ENCODE measurements around the gene SIN3B. TPM values are rescaled to one million over a fixed set of nuclear protein-coding genes. Genes with fewer than 3 reads are reported as not detected.
A peak's percentile ranks its signal among the peaks of the same experiment; 100 is the strongest.

The SIN3B gene
- total and polyA plus RNA-seq, 9 of the 15 experiments (the other 6 are each of a cell fraction or from before 2014, with no cell fraction given), result 0.51 to 34.2 (median 14.3) TPM

DNA sequence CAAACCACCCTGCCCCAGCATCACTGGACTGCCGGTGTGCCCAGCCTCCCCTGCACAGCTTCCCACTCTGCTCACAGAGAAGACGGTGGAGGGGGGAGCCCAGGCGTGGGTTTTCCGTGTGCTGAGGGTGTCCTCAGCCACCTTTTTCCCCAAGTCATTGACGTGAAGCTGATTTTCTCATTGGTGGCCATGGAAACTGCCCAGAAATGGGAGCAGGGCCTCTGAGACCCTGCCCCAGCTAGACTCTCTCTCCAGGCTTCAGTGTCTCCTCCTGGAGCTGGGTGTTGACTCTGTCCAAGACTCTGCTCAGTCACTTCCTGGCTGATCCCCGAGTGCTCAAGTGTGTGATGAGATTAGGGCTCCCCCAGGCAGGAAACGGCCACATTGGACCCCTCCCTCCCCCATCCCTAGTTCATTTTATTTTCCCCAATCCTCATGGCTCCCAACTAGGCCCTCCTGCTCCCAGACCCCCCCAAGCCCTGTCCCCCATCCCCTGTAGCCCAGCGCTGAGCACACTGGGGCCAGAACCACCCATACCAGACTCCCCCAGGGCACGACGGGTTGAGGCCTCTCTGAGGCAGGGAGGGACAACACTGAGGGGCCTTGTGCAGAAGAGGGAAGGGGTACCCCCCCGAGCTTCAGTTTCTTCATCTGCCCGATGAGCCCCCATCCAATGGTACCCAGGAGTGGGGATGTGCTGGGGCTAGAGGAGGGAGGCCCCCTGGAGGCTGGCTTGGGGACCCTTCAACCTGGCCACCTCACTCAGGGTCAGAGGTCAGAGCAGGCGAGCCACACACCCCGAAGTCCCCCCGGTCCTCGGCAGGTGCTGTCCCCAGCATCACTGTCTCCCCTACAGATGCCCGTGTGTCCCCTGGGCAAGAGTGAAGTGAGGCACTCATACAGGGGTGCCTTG, 58.4 kb downstream of the SIN3B start (continued):
- TF ChIP-seq, protein P1, sequence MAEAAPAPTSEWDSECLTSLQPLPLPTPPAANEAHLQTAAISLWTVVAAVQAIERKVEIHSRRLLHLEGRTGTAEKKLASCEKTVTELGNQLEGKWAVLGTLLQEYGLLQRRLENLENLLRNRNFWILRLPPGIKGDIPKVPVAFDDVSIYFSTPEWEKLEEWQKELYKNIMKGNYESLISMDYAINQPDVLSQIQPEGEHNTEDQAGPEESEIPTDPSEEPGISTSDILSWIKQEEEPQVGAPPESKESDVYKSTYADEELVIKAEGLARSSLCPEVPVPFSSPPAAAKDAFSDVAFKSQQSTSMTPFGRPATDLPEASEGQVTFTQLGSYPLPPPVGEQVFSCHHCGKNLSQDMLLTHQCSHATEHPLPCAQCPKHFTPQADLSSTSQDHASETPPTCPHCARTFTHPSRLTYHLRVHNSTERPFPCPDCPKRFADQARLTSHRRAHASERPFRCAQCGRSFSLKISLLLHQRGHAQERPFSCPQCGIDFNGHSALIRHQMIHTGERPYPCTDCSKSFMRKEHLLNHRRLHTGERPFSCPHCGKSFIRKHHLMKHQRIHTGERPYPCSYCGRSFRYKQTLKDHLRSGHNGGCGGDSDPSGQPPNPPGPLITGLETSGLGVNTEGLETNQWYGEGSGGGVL (CRISPR knock-in tag; IDR thresholded peaks at IDR 0.05), result no peak

DNA sequence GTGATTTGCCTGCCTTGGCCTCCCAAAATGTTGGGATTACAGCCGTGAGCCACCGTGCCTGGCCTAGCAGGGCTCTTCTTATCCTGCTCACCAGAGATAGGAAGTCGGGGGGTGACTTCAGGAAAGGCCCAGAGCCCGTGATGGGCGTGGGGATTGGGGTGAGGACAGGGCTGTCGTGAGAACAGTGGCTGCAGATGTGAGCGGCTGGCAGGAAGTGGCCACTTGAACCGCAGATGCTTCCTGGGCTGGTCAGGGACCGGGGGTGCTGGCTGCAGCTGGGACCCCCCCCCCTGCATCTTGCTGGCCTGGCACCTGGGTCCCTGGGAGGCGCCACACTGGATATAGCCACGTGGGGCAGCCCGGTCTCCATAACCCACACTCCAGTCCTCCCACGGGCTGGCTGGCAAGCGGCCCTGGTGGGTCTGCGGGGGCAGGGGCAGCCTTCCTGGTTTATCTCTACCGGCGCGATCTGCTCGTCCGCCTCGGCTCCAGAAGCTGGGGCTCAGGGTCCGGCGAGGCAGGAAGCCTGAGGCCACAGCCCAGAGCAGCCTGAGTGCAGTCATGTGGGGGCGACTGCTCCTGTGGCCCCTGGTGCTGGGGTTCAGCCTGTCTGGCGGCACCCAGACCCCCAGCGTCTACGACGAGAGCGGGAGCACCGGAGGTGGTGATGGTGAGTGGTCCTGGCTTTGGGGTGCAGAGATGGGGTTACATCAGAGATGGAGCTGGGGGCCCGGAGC, 59.6 kb downstream of the SIN3B start, which contains the start of gene F2RL3:
Gene F2RL3 (plus strand): TSS at position 371 of the 737 bp plus-strand sequence. CDS start 191 bp downstream, at position 562.
- Histone ChIP-seq H3K4me1 (replicated peaks in 1 of 2; ENCODE audit: control insufficient read depth in 2 of 2, insufficient read depth in 2 of 2, low read length in 2 of 2) (peaks cover 47 to 74% of the 10 kb centered on the region in 2 experiments), H3K9me3 (replicated peaks; ENCODE audit: control insufficient read depth, insufficient read depth, low read depth, low read length) (no peaks in the 10 kb centered on the region), H3K4me3 (peak within 1 kb of the TSS; percentile 55), H3K27me3 (ENCODE audit: control insufficient read depth in 2 of 2, insufficient read depth in 2 of 2, low read length in 2 of 2) (no peaks in the 10 kb centered on the region), H3K27ac (ENCODE audit: extremely low read depth, low read depth, low read length) (peak within 1 kb of the TSS; percentile 100), H3K9me1 (ENCODE audit: control insufficient read depth, insufficient read depth, low read length) (no peaks in the 10 kb centered on the region), H3K36me3 (ENCODE audit: control insufficient read depth, insufficient read depth, low read length) (peaks cover 26% of the 10 kb centered on the region; the same call in 2 of the 3 replicates), H3K4me2 (ENCODE audit: insufficient read depth, low read length) (peak within 1 kb of the TSS; percentile 97), H3K9ac (ENCODE audit: insufficient read depth in 1 of 2, low read depth in 2 of 2, low read length in 2 of 2) (peak within 1 kb of the TSS; percentile 97 to 98), H4K20me1 (replicated peaks; ENCODE audit: control insufficient read depth, insufficient read depth, low read length) (no peaks in the 10 kb centered on the region), H2AFZ (ENCODE audit: low read depth, low read length) (peak within 1 kb of the TSS; percentile 58), H3K79me2 (ENCODE audit: control insufficient read depth, insufficient read depth, low read length) (peaks cover 47% of the 10 kb centered on the region)
- ATAC-seq (peak; percentile 19), FAIRE-seq (peak; percentile 89), DNase-seq (ENCODE audit: extremely low read depth in 1 of 4, low spot score in 3 of 4) (peak; percentile 68 to 90 (median 77))
- ChIA-PET POLR2A (interaction anchor here (0.6 to 0.8 kb wide), 3 partner anchors 11 to 1052 kb away, joined by 3 to 4 read pairs (median 3); no protein-coding TSS in a partner anchor), CTCF (ENCODE audit: low intra/inter-chr PET ratio) (no interaction called here)
- in situ Hi-C loops (cut with MboI) (no loop called here), intact Hi-C loops (cut with micrococcal nuclease) (no loop called here)
- no TSS peak for BruUV-seq (replicated peaks)
- 2% methylated on average over 30 of the region's 31 CpGs for WGBS (ENCODE audit: insufficient coverage, low coverage, missing lambda C conversion rate)
- TF ChIP-seq, protein P2, sequence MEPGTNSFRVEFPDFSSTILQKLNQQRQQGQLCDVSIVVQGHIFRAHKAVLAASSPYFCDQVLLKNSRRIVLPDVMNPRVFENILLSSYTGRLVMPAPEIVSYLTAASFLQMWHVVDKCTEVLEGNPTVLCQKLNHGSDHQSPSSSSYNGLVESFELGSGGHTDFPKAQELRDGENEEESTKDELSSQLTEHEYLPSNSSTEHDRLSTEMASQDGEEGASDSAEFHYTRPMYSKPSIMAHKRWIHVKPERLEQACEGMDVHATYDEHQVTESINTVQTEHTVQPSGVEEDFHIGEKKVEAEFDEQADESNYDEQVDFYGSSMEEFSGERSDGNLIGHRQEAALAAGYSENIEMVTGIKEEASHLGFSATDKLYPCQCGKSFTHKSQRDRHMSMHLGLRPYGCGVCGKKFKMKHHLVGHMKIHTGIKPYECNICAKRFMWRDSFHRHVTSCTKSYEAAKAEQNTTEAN (CRISPR knock-in tag; IDR thresholded peaks at IDR 0.05), result no peak
- TF ChIP-seq NCOR1 (IDR thresholded peaks at IDR 0.05) (peak; percentile 73), KDM5B (IDR thresholded peaks at IDR 0.05; ENCODE audit: insufficient replicate concordance, low read depth, low read length) (peak; percentile 23), ZNF146 (CRISPR knock-in tag; IDR thresholded peaks at IDR 0.05; ENCODE audit: unreplicated experiment) (no peak), EWSR1 (IDR thresholded peaks at IDR 0.05; ENCODE audit: borderline replicate concordance, low read depth, partially characterized antibody) (no peak), CREB1 (IDR thresholded peaks at IDR 0.05) (no peak), CREB1 (CRISPR knock-in tag; IDR thresholded peaks at IDR 0.05) (no peak), ZNF197 (CRISPR knock-in tag; IDR thresholded peaks at IDR 0.05; ENCODE audit: low read depth) (peak; percentile 81), TEAD1 (CRISPR knock-in tag; IDR thresholded peaks at IDR 0.05) (peak in 1 of 2 experiments; percentile 55; a peak in 2 of 4 replicates), U2AF1 (optimal IDR thresholded peaks at IDR 0.05; ENCODE audit: low read depth, low read length) (no peak), ZNF282 (CRISPR knock-in tag; IDR thresholded peaks at IDR 0.05) (no peak)
- TF ChIP-seq, protein P3, sequence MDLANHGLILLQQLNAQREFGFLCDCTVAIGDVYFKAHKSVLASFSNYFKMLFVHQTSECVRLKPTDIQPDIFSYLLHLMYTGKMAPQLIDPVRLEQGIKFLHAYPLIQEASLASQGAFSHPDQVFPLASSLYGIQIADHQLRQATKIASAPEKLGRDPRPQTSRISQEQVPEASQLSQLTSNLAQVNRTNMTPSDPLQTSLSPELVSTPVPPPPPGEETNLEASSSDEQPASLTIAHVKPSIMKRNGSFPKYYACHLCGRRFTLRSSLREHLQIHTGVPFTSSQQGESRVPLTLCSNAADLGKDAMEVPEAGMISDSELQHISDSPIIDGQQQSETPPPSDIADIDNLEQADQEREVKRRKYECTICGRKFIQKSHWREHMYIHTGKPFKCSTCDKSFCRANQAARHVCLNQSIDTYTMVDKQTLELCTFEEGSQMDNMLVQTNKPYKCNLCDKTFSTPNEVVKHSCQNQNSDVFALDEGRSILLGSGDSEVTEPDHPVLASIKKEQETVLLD (IDR thresholded peaks at IDR 0.05), result peak; percentile 84
